Cardiac fibroblast (primary cell): Measurements from ENCODE around the gene ARMC9.
A peak's percentile ranks its signal among the peaks of the same experiment; 100 is the strongest.

ENCODE experiments used
- DNase-seq, 2 donors: peaks; one replicate each; pipeline versions ENCODE4 v3.0.0 to v3.0.0-alpha.2; 2010; ENCODE audit warnings: low read depth in 2 of 2
- H3K4me3 ChIP-seq, 2 donors: replicated peaks in 1 of 2; 1 replicate in 1 of 2; 2 replicates in 1 of 2; pipeline ENCODE4 v1.5.1; 2011; ENCODE audit warnings: low read depth in 2 of 2, low read length in 2 of 2, mild to moderate bottlenecking in 2 of 2, moderate library complexity in 1 of 2
- CTCF ChIP-seq: IDR thresholded peaks from one replicate; pipeline ENCODE4 v1.5.1; 2011; ENCODE audit warnings: low read depth, mild to moderate bottlenecking, low read length, inconsistent platforms

ARMC9 gene

GRCh38 chr2:231376857-231377256, 178.4 kb downstream of the ARMC9 start:
- no peak overlapping the region for H3K4me3 ChIP-seq
- DNase-seq: no peak
- no peak for TF ChIP-seq CTCF

- no peak for TF ChIP-seq CTCF
- no peak for DNase-seq
Observed at GRCh38 chr2:231378026-231378722, 179.7 kb downstream of the ARMC9 start.

GRCh38 chr2:231379266-231380215, 181.1 kb downstream of the ARMC9 start:
- TF ChIP-seq CTCF: no peak
- H3K4me3 ChIP-seq: no peak overlapping the region
- DNase-seq: peak in 1 of 2 donors; percentile 67

More at GRCh38 chr2:231378026-231378722, 179.7 kb downstream of the ARMC9 start:
- H3K4me3 ChIP-seq: no peak overlapping the region

GRCh38 chr2:231380307-231380706, 181.9 kb downstream of the ARMC9 start:
- no peak for TF ChIP-seq CTCF

GRCh38 chr2:231380991-231381847, 182.8 kb downstream of the ARMC9 start:
- TF ChIP-seq CTCF: no peak
- H3K4me3 ChIP-seq: no peak overlapping the region
- DNase-seq: no peak

More at GRCh38 chr2:231380307-231380706, 181.9 kb downstream of the ARMC9 start:
- no peak for DNase-seq
- H3K4me3 ChIP-seq: no peak overlapping the region

- no peak overlapping the region for H3K4me3 ChIP-seq
- TF ChIP-seq CTCF: no peak
- DNase-seq: no peak
Observed at GRCh38 chr2:231382116-231382515, 183.7 kb downstream of the ARMC9 start.
